Measurements from ENCODE around the gene IKZF4. TPM values are rescaled to one million over a fixed set of nuclear protein-coding genes. Genes with fewer than 3 reads are reported as not detected.

The IKZF4 gene
- polyA plus RNA-seq, 1 donor (not counting 4 experiments of a cell fraction or from before 2014, with no cell fraction given): 1.1 TPM

DNA sequence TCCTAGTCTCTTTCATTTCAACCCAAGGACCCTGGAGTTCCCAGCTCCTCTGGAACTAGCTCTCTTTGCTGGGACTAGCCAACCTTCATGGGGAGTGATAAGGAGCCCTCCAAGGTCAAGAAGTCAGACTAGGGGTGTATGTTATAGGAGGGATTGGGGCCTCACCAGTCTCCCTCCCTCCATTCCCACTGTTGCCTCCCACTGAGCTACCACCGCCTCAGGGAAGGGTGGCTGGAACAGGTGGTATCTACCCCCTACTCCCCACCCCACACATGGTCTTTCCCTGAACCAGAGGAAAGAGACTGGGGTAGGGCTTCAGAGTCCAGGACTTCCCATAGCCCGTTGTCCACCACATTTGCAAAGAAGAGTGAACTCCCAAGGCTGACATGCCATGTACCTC is 61.5 kb downstream of the IKZF4 start:
- Histone ChIP-seq H3K4me1 (ENCODE audit: control insufficient read depth, extremely low read depth, insufficient read depth, low read length) (peaks cover 16% of the 10 kb centered on the region), H3K4me3 (ENCODE audit: control insufficient read depth in 2 of 3, extremely low read depth in 1 of 3, insufficient read depth in 2 of 3, low read depth in 1 of 3, low read length in 3 of 3) (no peak overlapping the region), H4K20me1 (ENCODE audit: control insufficient read depth, extremely low read depth, insufficient read depth, low read length) (no peaks in the 10 kb centered on the region), H3K9me1 (ENCODE audit: control insufficient read depth, extremely low read depth, insufficient read depth, low read length) (no peaks in the 10 kb centered on the region), H3K27me3 (ENCODE audit: control insufficient read depth, extremely low read depth, insufficient read depth, low read length) (no peaks in the 10 kb centered on the region), H3K9ac (ENCODE audit: control insufficient read depth, extremely low read depth, insufficient read depth, low read length) (no peak overlapping the region), H3K4me2 (ENCODE audit: control insufficient read depth, extremely low read depth, insufficient read depth, low read depth, low read length) (no peak overlapping the region), H3K9me3 (ENCODE audit: control insufficient read depth, low read depth, low read length) (no peaks in the 10 kb centered on the region), H2AFZ (ENCODE audit: control insufficient read depth, low read length) (no peak overlapping the region), H3K36me3 (ENCODE audit: control insufficient read depth in 2 of 2, extremely low read depth in 1 of 2, insufficient read depth in 2 of 2, low read length in 2 of 2) (peaks cover 2 to 9% of the 10 kb centered on the region in 2 experiments), H3K79me2 (ENCODE audit: control insufficient read depth, insufficient read depth, low read length) (no peaks in the 10 kb centered on the region), H3K27ac (ENCODE audit: control insufficient read depth, insufficient read depth, low read length) (no peak overlapping the region)
- TF ChIP-seq, protein P1, sequence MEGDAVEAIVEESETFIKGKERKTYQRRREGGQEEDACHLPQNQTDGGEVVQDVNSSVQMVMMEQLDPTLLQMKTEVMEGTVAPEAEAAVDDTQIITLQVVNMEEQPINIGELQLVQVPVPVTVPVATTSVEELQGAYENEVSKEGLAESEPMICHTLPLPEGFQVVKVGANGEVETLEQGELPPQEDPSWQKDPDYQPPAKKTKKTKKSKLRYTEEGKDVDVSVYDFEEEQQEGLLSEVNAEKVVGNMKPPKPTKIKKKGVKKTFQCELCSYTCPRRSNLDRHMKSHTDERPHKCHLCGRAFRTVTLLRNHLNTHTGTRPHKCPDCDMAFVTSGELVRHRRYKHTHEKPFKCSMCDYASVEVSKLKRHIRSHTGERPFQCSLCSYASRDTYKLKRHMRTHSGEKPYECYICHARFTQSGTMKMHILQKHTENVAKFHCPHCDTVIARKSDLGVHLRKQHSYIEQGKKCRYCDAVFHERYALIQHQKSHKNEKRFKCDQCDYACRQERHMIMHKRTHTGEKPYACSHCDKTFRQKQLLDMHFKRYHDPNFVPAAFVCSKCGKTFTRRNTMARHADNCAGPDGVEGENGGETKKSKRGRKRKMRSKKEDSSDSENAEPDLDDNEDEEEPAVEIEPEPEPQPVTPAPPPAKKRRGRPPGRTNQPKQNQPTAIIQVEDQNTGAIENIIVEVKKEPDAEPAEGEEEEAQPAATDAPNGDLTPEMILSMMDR (optimal IDR thresholded peaks at IDR 0.05 in 1 of 3, IDR thresholded peaks at IDR 0.05 in 1 of 3, conservative IDR thresholded peaks at IDR 0.05 in 1 of 3; ENCODE audit: extremely low read depth in 1 of 3, insufficient read depth in 2 of 3, low read length in 3 of 3): no peak
- TF ChIP-seq EZH2 (IDR thresholded peaks at IDR 0.05; ENCODE audit: low read length): no peak
- dilution Hi-C loops (cut with MboI; ENCODE audit: extremely low pct_ligation_motif_present, low sequenced_read_pairs): no loop called here
- FAIRE-seq: no peak
- DNase-seq (ENCODE audit: low read depth, low spot score): no peak

DNA sequence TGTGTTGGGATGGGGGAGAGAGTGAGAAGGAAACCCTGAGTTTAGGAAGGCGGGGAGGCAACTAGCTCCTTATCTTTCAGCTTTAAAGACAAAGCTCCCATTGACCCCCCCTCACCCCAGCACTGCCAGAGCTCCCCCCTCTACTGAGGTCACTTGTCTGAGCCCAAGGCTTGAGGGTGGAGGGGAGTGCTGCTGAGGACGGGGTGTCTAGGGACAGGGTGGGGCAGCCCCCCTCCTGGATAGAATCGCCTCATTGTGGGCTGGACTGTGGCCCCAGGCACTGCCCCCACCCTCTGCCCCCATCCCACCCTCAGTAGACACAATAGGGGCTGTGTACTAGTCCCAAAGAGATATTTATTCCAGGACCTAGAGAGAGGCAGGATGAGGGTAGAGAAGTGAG is 62.1 kb downstream of the IKZF4 start:
- Histone ChIP-seq H3K27ac (ENCODE audit: control insufficient read depth, insufficient read depth, low read length) (no peak overlapping the region), H3K36me3 (ENCODE audit: control insufficient read depth in 2 of 2, extremely low read depth in 1 of 2, insufficient read depth in 2 of 2, low read length in 2 of 2) (peaks cover 4 to 11% of the 10 kb centered on the region in 2 experiments), H3K27me3 (ENCODE audit: control insufficient read depth, extremely low read depth, insufficient read depth, low read length) (no peaks in the 10 kb centered on the region), H2AFZ (ENCODE audit: control insufficient read depth, low read length) (no peak overlapping the region), H3K9me3 (ENCODE audit: control insufficient read depth, low read depth, low read length) (no peaks in the 10 kb centered on the region), H3K9me1 (ENCODE audit: control insufficient read depth, extremely low read depth, insufficient read depth, low read length) (no peaks in the 10 kb centered on the region), H3K4me2 (ENCODE audit: control insufficient read depth, extremely low read depth, insufficient read depth, low read depth, low read length) (no peak overlapping the region), H3K9ac (ENCODE audit: control insufficient read depth, extremely low read depth, insufficient read depth, low read length) (no peak overlapping the region), H4K20me1 (ENCODE audit: control insufficient read depth, extremely low read depth, insufficient read depth, low read length) (no peaks in the 10 kb centered on the region), H3K4me1 (ENCODE audit: control insufficient read depth, extremely low read depth, insufficient read depth, low read length) (peaks cover 16% of the 10 kb centered on the region), H3K79me2 (ENCODE audit: control insufficient read depth, insufficient read depth, low read length) (no peaks in the 10 kb centered on the region), H3K4me3 (ENCODE audit: control insufficient read depth in 2 of 3, extremely low read depth in 1 of 3, insufficient read depth in 2 of 3, low read depth in 1 of 3, low read length in 3 of 3) (no peak overlapping the region)
- TF ChIP-seq, protein P1 (optimal IDR thresholded peaks at IDR 0.05 in 1 of 3, IDR thresholded peaks at IDR 0.05 in 1 of 3, conservative IDR thresholded peaks at IDR 0.05 in 1 of 3; ENCODE audit: extremely low read depth in 1 of 3, insufficient read depth in 2 of 3, low read length in 3 of 3): no peak
- no peak for TF ChIP-seq EZH2 (IDR thresholded peaks at IDR 0.05; ENCODE audit: low read length)
- no peak for DNase-seq (ENCODE audit: low read depth, low spot score)
- FAIRE-seq: no peak
- dilution Hi-C loops (cut with MboI; ENCODE audit: extremely low pct_ligation_motif_present, low sequenced_read_pairs): no loop called here
